Ishikawa (cell line): ENCODE results near the gene PLXNA2.

Source experiments
- CEBPB ChIP-seq: IDR thresholded peaks from 2 replicates; pipeline ENCODE4 v1.6.1; 2012
- CREB1 ChIP-seq: IDR thresholded peaks from 2 replicates; pipeline ENCODE4 v1.6.1; 2012; ENCODE audit warnings: low read depth
- EGR1 ChIP-seq: IDR thresholded peaks from 2 replicates; pipeline ENCODE4 v1.6.1; 2012
- EP300 ChIP-seq: IDR thresholded peaks from 2 replicates; pipeline ENCODE4 v1.6.1; 2012; ENCODE audit warnings: borderline replicate concordance
- FOXM1 ChIP-seq: IDR thresholded peaks from 2 replicates; pipeline ENCODE4 v1.6.1; 2012; ENCODE audit warnings: low read depth, borderline replicate concordance
- MAX ChIP-seq: IDR thresholded peaks from 2 replicates; pipeline ENCODE4 v1.6.1; 2012
- NFIC ChIP-seq: IDR thresholded peaks from 2 replicates; pipeline ENCODE4 v1.6.1; 2012
- RAD21 ChIP-seq: IDR thresholded peaks from 2 replicates; pipeline ENCODE4 v1.6.1; 2012; ENCODE audit warnings: low read depth
- REST ChIP-seq: IDR thresholded peaks from 2 replicates; pipeline ENCODE4 v1.6.1; 2012; ENCODE audit warnings: low read depth, mild to moderate bottlenecking
- TAF1 ChIP-seq: IDR thresholded peaks from 2 replicates; pipeline ENCODE4 v1.6.1; 2012; ENCODE audit warnings: low read depth, mild to moderate bottlenecking
- TCF12 ChIP-seq: IDR thresholded peaks from 2 replicates; pipeline ENCODE4 v1.6.1; 2012; ENCODE audit warnings: low read depth
- TEAD4 ChIP-seq: IDR thresholded peaks from 2 replicates; pipeline ENCODE4 v1.6.1; 2012
- USF1 ChIP-seq: IDR thresholded peaks from 2 replicates; pipeline ENCODE4 v1.6.1; 2012
- YY1 ChIP-seq: IDR thresholded peaks from 2 replicates; pipeline ENCODE4 v1.6.1; 2012; ENCODE audit warnings: low read depth
- ZBTB7A ChIP-seq: IDR thresholded peaks from 2 replicates; pipeline ENCODE4 v1.6.1; 2012; ENCODE audit warnings: low read depth

Gene PLXNA2

DNA sequence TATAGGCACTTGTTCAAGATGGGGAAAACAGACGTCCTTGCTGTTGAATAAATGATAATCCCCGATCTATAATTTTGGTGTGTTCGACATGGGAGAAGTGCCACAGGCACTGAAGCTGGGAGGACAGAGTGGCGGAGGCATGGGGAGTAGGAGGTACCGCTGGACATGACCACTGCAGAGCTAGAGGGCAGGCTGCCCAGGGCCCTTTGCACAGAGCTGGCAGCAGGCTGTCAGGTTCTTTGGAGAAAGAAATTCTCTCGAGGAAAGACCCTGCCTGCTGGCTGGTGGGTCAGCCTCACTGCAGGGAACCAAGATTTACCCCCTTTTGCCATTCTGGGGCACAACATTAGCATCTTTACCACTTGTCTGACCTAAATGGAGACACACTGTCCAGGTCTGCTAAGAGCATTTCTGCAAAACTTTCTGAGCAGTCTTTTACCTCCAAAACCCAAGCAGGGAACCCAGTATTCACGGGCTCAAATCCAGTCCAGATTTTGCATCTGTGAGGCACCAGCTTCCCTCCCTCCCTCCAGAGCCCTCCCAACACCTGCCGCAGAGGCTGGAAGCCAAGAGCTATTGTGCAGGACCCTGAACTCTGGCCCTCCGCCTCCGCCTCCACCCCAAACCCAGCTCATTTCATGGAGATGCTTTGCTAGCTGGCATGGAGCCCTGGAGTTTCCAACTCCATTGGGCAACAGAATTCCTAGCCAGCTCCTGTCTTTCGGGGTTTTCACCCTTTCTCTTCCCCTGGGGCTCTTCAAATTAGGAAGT is 142.3 kb downstream of the PLXNA2 start:
- TF ChIP-seq TEAD4 (no peak), RAD21 (no peak), TAF1 (no peak), EGR1 (no peak), NFIC (no peak), TCF12 (no peak), CREB1 (no peak), USF1 (no peak), ZBTB7A (no peak), CEBPB (no peak), EP300 (no peak), FOXM1 (no peak), YY1 (no peak), MAX (no peak), REST (no peak)

- TF ChIP-seq CREB1 (no peak), USF1 (no peak), YY1 (no peak), NFIC (no peak), EGR1 (no peak), FOXM1 (no peak), TEAD4 (no peak), REST (no peak), TAF1 (no peak), MAX (no peak), TCF12 (no peak)
Observed at GRCh38 chr1:208100906-208101305, 143.3 kb downstream of the PLXNA2 start.

GRCh38 chr1:208100106-208100505 is 144.1 kb downstream of the PLXNA2 start:
- TF ChIP-seq FOXM1 (no peak), EP300 (no peak), MAX (no peak), TEAD4 (no peak), RAD21 (no peak), EGR1 (no peak), USF1 (no peak), NFIC (no peak), CEBPB (no peak)

DNA sequence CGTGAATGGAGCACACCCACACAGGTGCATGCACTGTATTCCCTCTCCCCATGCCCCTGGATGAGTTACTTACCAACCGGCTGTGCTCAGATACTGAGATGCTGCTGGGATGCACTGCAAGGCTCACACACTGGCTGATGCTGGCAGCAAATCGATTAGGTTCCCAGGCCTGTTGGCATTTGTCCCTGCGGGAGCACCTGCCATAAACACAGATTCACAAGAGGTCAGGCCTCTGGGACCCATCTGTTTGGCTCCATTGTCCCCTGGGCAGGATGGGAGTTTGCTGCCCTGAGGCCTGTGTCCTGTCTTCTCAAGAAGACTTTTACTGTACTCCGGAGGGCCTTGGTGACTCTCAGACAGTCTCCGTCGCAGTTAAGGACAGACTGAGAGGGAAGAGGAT is 145.4 kb downstream of the PLXNA2 start:
- TF ChIP-seq CEBPB, result no peak
- no peak for TF ChIP-seq MAX
- no peak for TF ChIP-seq EP300
- no peak for TF ChIP-seq USF1
- no peak for TF ChIP-seq NFIC
- TF ChIP-seq RAD21, result no peak
- TF ChIP-seq REST, result no peak
- TF ChIP-seq CREB1, result no peak
- no peak for TF ChIP-seq ZBTB7A
- no peak for TF ChIP-seq YY1
- no peak for TF ChIP-seq EGR1
- no peak for TF ChIP-seq TAF1
- TF ChIP-seq TEAD4, result no peak
- TF ChIP-seq TCF12, result no peak
- TF ChIP-seq FOXM1, result no peak
